Measurements from ENCODE around the gene ARHGEF6. TPM values are rescaled to one million over a fixed set of nuclear protein-coding genes. Genes with fewer than 3 reads are reported as not detected.

ARHGEF6 gene
- total RNA-seq, 2 experiments from 2014 or later = 97.2 to 122 TPM

- no peaks in the 10 kb centered on the region for H3K27me3 Mint-ChIP-seq
- POLR2A ChIA-PET = no interaction called here
Measured at GRCh38 chrX:136665258-136665900, 115.4 kb downstream of the ARHGEF6 start.

GRCh38 chrX:136662976-136663375 is 117.8 kb downstream of the ARHGEF6 start:
- H3K27ac Mint-ChIP-seq = peak overlapping the region; percentile 90
- H3K4me1 Mint-ChIP-seq = peaks cover 92% of the 10 kb centered on the region
- DNase-seq = peak; percentile 40
- POLR2A ChIA-PET = interaction anchor here (0.7 kb wide), 1 partner anchor 34 kb away, joined by 5 read pairs; no protein-coding TSS in a partner anchor
- H3K4me3 Mint-ChIP-seq = no peak overlapping the region
- CTCF ChIA-PET = interaction anchor here (0.7 kb wide), 1 partner anchor 85 kb away, joined by 3 read pairs; no protein-coding TSS in a partner anchor
- no peaks in the 10 kb centered on the region for H3K27me3 Mint-ChIP-seq
- peaks cover 91% of the 10 kb centered on the region for H3K36me3 Mint-ChIP-seq (ENCODE audit: low read depth)
- H3K9me3 Mint-ChIP-seq = peaks cover 19% of the 10 kb centered on the region

More at GRCh38 chrX:136665258-136665900, 115.4 kb downstream of the ARHGEF6 start:
- CTCF ChIA-PET = interaction anchor here (1.1 kb wide), 1 partner anchor 56 kb away, joined by 4 read pairs; no protein-coding TSS in a partner anchor
- Mint-ChIP-seq H3K9me3 (peaks cover 19% of the 10 kb centered on the region), H3K4me1 (peaks cover 89% of the 10 kb centered on the region), H3K27ac (peak overlapping the region; percentile 34), H3K4me3 (peak overlapping the region; percentile 3), H3K36me3 (ENCODE audit: low read depth) (peaks cover 89% of the 10 kb centered on the region)
- DNase-seq = no peak

- Mint-ChIP-seq H3K27me3 (no peaks in the 10 kb centered on the region), H3K27ac (peak overlapping the region; percentile 90), H3K36me3 (ENCODE audit: low read depth) (peaks cover 91% of the 10 kb centered on the region), H3K9me3 (peaks cover 19% of the 10 kb centered on the region), H3K4me3 (peak overlapping the region; percentile 8), H3K4me1 (peaks cover 91% of the 10 kb centered on the region)
- CTCF ChIA-PET = interaction anchor here (0.7 kb wide), 1 partner anchor 86 kb away, joined by 3 read pairs; no protein-coding TSS in a partner anchor
- POLR2A ChIA-PET = interaction anchor here (0.6 kb wide), 1 partner anchor 12 kb away, joined by 3 read pairs; no protein-coding TSS in a partner anchor
- peak; percentile 42 for DNase-seq
Measured at GRCh38 chrX:136662104-136662503, 118.6 kb downstream of the ARHGEF6 start.

- no peaks in the 10 kb centered on the region for H3K27me3 Mint-ChIP-seq
- peaks cover 92% of the 10 kb centered on the region for H3K4me1 Mint-ChIP-seq
- ChIA-PET POLR2A (interaction anchor here (0.6 kb wide), 1 partner anchor 40 kb away, joined by 3 read pairs; no protein-coding TSS in a partner anchor), CTCF (interaction anchor here (1.0 kb wide), 1 partner anchor 9 kb away, joined by 3 read pairs; no protein-coding TSS in a partner anchor)
- H3K4me3 Mint-ChIP-seq = peak overlapping the region; percentile 46
- peaks cover 91% of the 10 kb centered on the region for H3K36me3 Mint-ChIP-seq (ENCODE audit: low read depth)
- H3K27ac Mint-ChIP-seq = peak overlapping the region; percentile 84
- DNase-seq = no peak
- H3K9me3 Mint-ChIP-seq = peaks cover 19% of the 10 kb centered on the region
Measured at GRCh38 chrX:136660896-136661295, 119.8 kb downstream of the ARHGEF6 start.

GRCh38 chrX:136659174-136659573 is 121.6 kb downstream of the ARHGEF6 start:
- ChIA-PET POLR2A (interaction anchor here (0.6 to 0.7 kb wide), 2 partner anchors 51 to 152 kb away, joined by 3 to 8 read pairs; no protein-coding TSS in a partner anchor), CTCF (interaction anchor here (0.6 to 1.9 kb wide), 8 partner anchors 9 to 647 kb away, joined by 3 to 6 read pairs (median 4); no protein-coding TSS in a partner anchor)
- Mint-ChIP-seq H3K4me3 (peak overlapping the region; percentile 98), H3K4me1 (peaks cover 90% of the 10 kb centered on the region), H3K36me3 (ENCODE audit: low read depth) (peaks cover 91% of the 10 kb centered on the region), H3K27me3 (no peaks in the 10 kb centered on the region), H3K27ac (peak overlapping the region; percentile 84), H3K9me3 (peaks cover 10% of the 10 kb centered on the region)
- no peak for DNase-seq

GRCh38 chrX:136658151-136658550 is 122.6 kb downstream of the ARHGEF6 start:
- peak; percentile 40 for DNase-seq
- H3K36me3 Mint-ChIP-seq (ENCODE audit: low read depth) = peaks cover 93% of the 10 kb centered on the region

GRCh38 chrX:136656361-136656964 is 124.3 kb downstream of the ARHGEF6 start:
- H3K4me1 Mint-ChIP-seq = peaks cover 83% of the 10 kb centered on the region
- H3K4me3 Mint-ChIP-seq = peak overlapping the region; percentile 98
- ChIA-PET POLR2A (no interaction called here), CTCF (interaction anchor here (1.1 kb wide), 1 partner anchor 44 kb away, joined by 3 read pairs; no protein-coding TSS in a partner anchor)
- DNase-seq = no peak
- peaks cover 4% of the 10 kb centered on the region for H3K9me3 Mint-ChIP-seq
- H3K36me3 Mint-ChIP-seq (ENCODE audit: low read depth) = peaks cover 99% of the 10 kb centered on the region
- H3K27me3 Mint-ChIP-seq = no peaks in the 10 kb centered on the region
- H3K27ac Mint-ChIP-seq = peak overlapping the region; percentile 84

More at GRCh38 chrX:136658151-136658550, 122.6 kb downstream of the ARHGEF6 start:
- peaks cover 4% of the 10 kb centered on the region for H3K9me3 Mint-ChIP-seq
- H3K27ac Mint-ChIP-seq = peak overlapping the region; percentile 84
- peak overlapping the region; percentile 98 for H3K4me3 Mint-ChIP-seq
- CTCF ChIA-PET = interaction anchor here (1.2 to 1.9 kb wide), 6 partner anchors 9 to 646 kb away, joined by 3 to 6 read pairs (median 4); no protein-coding TSS in a partner anchor
- no peaks in the 10 kb centered on the region for H3K27me3 Mint-ChIP-seq
- POLR2A ChIA-PET = interaction anchor here (0.5 to 0.6 kb wide), 2 partner anchors 43 to 120 kb away, joined by 3 to 4 read pairs; no protein-coding TSS in a partner anchor
- H3K4me1 Mint-ChIP-seq = peaks cover 93% of the 10 kb centered on the region

GRCh38 chrX:136652822-136653723 is 127.7 kb downstream of the ARHGEF6 start:
- H3K4me3 Mint-ChIP-seq = peak overlapping the region; percentile 98
- H3K36me3 Mint-ChIP-seq (ENCODE audit: low read depth) = peaks cover 100% of the 10 kb centered on the region
- ChIA-PET CTCF (interaction anchor here (0.7 to 1.3 kb wide), 3 partner anchors 43 to 57 kb away, joined by 3 read pairs; no protein-coding TSS in a partner anchor), POLR2A (interaction anchor here (0.6 to 1.3 kb wide), 4 partner anchors 18 to 127 kb away, joined by 3 to 8 read pairs (median 4); no protein-coding TSS in a partner anchor)
- peak overlapping the region; percentile 84 for H3K27ac Mint-ChIP-seq
- H3K4me1 Mint-ChIP-seq = peaks cover 50% of the 10 kb centered on the region
- H3K9me3 Mint-ChIP-seq = no peaks in the 10 kb centered on the region
- DNase-seq = peak; percentile 35
- H3K27me3 Mint-ChIP-seq = no peaks in the 10 kb centered on the region

GRCh38 chrX:136650811-136651210 is 129.9 kb downstream of the ARHGEF6 start:
- Mint-ChIP-seq H3K4me1 (peaks cover 48% of the 10 kb centered on the region), H3K27me3 (no peaks in the 10 kb centered on the region), H3K36me3 (ENCODE audit: low read depth) (peaks cover 79% of the 10 kb centered on the region), H3K4me3 (peak overlapping the region; percentile 98), H3K9me3 (no peaks in the 10 kb centered on the region), H3K27ac (peak overlapping the region; percentile 84)
- CTCF ChIA-PET = interaction anchor here (1.0 to 1.6 kb wide), 4 partner anchors 8 to 69 kb away, joined by 3 to 7 read pairs (median 4); no protein-coding TSS in a partner anchor
- DNase-seq = no peak
- POLR2A ChIA-PET = interaction anchor here (1.0 to 1.1 kb wide), 2 partner anchors 16 to 76 kb away, joined by 4 to 16 read pairs; no protein-coding TSS in a partner anchor

- Mint-ChIP-seq H3K9me3 (no peaks in the 10 kb centered on the region), H3K4me1 (peaks cover 48% of the 10 kb centered on the region), H3K27me3 (no peaks in the 10 kb centered on the region), H3K27ac (peak within 1 kb of the TSS; percentile 84), H3K36me3 (ENCODE audit: low read depth) (peaks cover 50% of the 10 kb centered on the region), H3K4me3 (peak within 1 kb of the TSS; percentile 98)
- peak; percentile 51 for DNase-seq
- CTCF ChIA-PET = interaction anchor here (1.3 kb wide), 1 partner anchor 10 kb away, joined by 3 read pairs; no protein-coding TSS in a partner anchor
- POLR2A ChIA-PET = no interaction called here
Measured at GRCh38 chrX:136647677-136648360, 132.9 kb downstream of the ARHGEF6 start, which contains the start of gene CD40LG. Gene CD40LG (plus strand): TSS chrX:136648158. CDS start chrX:136648249, 91 bp downstream.

- DNase-seq = peak; percentile 65
- no peaks in the 10 kb centered on the region for H3K9me3 Mint-ChIP-seq
- H3K4me3 Mint-ChIP-seq = peak overlapping the region; percentile 98
- peaks cover 42% of the 10 kb centered on the region for H3K36me3 Mint-ChIP-seq (ENCODE audit: low read depth)
- ChIA-PET CTCF (interaction anchor here (1.3 kb wide), 1 partner anchor 11 kb away, joined by 3 read pairs; no protein-coding TSS in a partner anchor), POLR2A (no interaction called here)
- H3K27ac Mint-ChIP-seq = peak overlapping the region; percentile 84
- peaks cover 55% of the 10 kb centered on the region for H3K4me1 Mint-ChIP-seq
- H3K27me3 Mint-ChIP-seq = no peaks in the 10 kb centered on the region
Measured at GRCh38 chrX:136646602-136647239, 134.0 kb downstream of the ARHGEF6 start.
